ENCODE data around the gene NFYB.

NFYB gene

DNA sequence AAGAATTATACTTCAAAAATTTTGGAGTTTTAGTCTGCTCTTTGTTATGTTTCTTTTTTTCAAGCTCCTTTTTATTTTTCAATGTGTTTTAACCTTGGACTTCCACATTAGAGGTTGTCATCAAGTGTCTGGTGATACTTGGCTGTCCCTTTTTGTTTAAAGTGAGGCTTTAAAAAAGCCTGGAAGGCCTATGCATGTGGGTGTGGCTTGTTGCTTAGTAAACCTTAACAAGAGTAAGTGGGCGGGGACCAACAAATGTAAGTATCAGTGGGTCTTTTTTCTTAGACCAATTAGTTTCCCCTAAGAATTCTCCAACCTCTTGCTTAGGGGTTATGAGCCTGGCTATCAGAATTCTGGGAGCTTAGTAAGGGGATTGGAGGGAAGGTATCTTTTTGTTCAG, 47.3 kb downstream of the NFYB start:
- TF ChIP-seq TAF1 (IDR thresholded peaks at IDR 0.05; ENCODE audit: borderline replicate concordance, insufficient read depth, low read length) (no peak), POLR2AphosphoS5 (IDR thresholded peaks at IDR 0.05; ENCODE audit: low read depth, low read length) (no peak), SIN3A (IDR thresholded peaks at IDR 0.05; ENCODE audit: borderline replicate concordance, insufficient read depth, low read length) (no peak), FOXP2 (optimal IDR thresholded peaks at IDR 0.05; ENCODE audit: borderline replicate concordance, extremely low read depth, extremely low read length, insufficient read depth) (no peak)
- TF ChIP-seq, protein P1, sequence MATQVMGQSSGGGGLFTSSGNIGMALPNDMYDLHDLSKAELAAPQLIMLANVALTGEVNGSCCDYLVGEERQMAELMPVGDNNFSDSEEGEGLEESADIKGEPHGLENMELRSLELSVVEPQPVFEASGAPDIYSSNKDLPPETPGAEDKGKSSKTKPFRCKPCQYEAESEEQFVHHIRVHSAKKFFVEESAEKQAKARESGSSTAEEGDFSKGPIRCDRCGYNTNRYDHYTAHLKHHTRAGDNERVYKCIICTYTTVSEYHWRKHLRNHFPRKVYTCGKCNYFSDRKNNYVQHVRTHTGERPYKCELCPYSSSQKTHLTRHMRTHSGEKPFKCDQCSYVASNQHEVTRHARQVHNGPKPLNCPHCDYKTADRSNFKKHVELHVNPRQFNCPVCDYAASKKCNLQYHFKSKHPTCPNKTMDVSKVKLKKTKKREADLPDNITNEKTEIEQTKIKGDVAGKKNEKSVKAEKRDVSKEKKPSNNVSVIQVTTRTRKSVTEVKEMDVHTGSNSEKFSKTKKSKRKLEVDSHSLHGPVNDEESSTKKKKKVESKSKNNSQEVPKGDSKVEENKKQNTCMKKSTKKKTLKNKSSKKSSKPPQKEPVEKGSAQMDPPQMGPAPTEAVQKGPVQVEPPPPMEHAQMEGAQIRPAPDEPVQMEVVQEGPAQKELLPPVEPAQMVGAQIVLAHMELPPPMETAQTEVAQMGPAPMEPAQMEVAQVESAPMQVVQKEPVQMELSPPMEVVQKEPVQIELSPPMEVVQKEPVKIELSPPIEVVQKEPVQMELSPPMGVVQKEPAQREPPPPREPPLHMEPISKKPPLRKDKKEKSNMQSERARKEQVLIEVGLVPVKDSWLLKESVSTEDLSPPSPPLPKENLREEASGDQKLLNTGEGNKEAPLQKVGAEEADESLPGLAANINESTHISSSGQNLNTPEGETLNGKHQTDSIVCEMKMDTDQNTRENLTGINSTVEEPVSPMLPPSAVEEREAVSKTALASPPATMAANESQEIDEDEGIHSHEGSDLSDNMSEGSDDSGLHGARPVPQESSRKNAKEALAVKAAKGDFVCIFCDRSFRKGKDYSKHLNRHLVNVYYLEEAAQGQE (IDR thresholded peaks at IDR 0.05; ENCODE audit: insufficient read depth in 1 of 2, low read depth in 2 of 2, low read length in 2 of 2) = no peak

DNA sequence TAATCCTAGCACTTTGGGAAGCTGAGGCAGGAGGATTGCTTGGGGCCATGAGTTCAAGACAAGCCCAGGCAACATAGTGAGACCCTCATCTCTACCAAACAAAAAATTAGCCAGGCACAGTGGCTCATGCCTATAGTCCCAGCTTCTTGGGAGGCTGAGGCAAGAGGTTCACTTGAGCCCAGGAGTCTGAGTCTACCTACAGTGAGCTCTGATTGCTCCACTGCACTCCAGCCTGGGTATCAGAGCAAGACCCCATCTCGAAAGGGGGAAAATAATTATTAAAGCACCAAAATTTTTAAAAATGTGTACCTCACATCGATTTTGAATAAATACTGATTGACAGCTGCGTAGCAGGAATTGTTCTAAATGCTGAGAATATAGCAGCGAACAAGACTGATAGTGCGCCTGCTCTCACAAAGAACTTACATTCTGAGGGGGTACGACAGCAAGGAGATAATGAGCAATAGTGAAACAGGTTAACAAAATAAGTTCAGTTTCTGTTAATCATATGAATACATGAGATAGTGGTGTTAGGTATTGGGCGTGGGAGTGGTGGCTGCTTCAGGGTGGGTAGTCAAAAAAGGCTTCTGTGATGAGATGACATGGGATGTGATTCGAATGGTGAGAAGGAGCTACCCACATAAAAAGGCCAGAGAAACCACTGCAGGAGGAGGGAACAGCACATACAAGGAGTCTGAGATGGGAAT, 54.1 kb downstream of the NFYB start:
- TF ChIP-seq FOXP2 (optimal IDR thresholded peaks at IDR 0.05; ENCODE audit: borderline replicate concordance, extremely low read depth, extremely low read length, insufficient read depth) = no peak

DNA sequence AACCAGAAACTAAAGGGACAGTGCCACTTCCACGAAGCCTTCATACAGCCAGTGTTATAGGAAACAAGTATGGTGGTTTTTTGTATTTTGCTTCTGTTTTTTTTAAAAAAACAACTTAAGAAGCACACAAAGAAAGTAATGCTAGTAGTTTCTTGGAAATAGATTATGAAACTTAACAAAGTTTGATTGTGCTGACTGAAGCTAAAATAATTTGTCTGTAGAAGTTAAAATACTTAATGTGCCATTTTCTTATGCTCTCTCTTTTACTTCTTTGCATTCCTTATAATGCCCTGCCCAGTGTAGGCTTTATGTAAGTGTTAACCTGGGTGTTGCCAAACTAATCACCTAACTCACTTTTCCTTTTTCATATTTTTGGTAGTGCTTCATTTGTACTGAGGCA, 57.2 kb downstream of the NFYB start:
- TF ChIP-seq SIN3A (IDR thresholded peaks at IDR 0.05; ENCODE audit: borderline replicate concordance, insufficient read depth, low read length) = no peak
- TF ChIP-seq POLR2AphosphoS5 (IDR thresholded peaks at IDR 0.05; ENCODE audit: low read depth, low read length) = no peak
- no peak for TF ChIP-seq TAF1 (IDR thresholded peaks at IDR 0.05; ENCODE audit: borderline replicate concordance, insufficient read depth, low read length)
- no peak for TF ChIP-seq FOXP2 (optimal IDR thresholded peaks at IDR 0.05; ENCODE audit: borderline replicate concordance, extremely low read depth, extremely low read length, insufficient read depth)
- TF ChIP-seq, protein P1 (IDR thresholded peaks at IDR 0.05; ENCODE audit: insufficient read depth in 1 of 2, low read depth in 2 of 2, low read length in 2 of 2) = no peak

DNA sequence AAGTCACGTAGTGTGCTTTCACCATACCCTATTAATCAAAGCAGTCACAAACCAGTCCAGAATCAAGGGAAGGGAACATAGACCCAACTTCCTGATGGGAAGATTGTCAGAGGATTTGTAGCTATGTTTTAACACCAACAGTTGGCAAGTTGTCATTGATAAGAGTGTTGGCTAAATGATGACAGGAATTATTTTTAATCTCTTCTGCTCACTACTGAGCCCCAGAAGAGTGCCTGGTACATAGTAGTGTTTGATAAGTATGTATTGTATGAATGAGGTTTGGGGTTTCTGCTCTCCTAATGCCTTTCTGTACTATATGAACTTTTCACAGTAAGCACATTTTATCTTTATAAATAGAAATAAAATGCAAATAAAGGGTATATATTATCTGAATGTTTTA, 59.0 kb downstream of the NFYB start:
- TF ChIP-seq SIN3A (IDR thresholded peaks at IDR 0.05; ENCODE audit: borderline replicate concordance, insufficient read depth, low read length) (no peak), POLR2AphosphoS5 (IDR thresholded peaks at IDR 0.05; ENCODE audit: low read depth, low read length) (no peak), TAF1 (IDR thresholded peaks at IDR 0.05; ENCODE audit: borderline replicate concordance, insufficient read depth, low read length) (no peak), FOXP2 (optimal IDR thresholded peaks at IDR 0.05; ENCODE audit: borderline replicate concordance, extremely low read depth, extremely low read length, insufficient read depth) (no peak)
- TF ChIP-seq, protein P1 (IDR thresholded peaks at IDR 0.05; ENCODE audit: insufficient read depth in 1 of 2, low read depth in 2 of 2, low read length in 2 of 2) = no peak

DNA sequence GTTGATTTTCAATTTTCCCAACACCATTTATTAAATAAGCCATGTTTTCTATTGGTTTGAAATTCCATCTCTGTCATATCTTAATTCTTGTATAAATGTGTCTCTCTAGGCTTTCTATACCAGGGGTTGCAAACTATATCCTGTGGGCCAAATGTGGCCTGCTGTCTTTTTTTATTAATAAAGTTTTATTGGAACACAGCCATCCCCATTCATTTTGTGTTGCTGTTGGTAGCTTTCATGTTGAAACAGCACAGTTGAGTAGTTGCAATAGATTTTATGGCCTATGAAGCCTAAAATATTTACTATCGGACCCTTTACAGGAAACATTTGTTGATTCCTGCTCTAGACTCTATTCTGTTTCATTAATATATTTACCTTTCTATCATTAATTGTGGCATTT, 64.3 kb downstream of the NFYB start:
- TF ChIP-seq TAF1 (IDR thresholded peaks at IDR 0.05; ENCODE audit: borderline replicate concordance, insufficient read depth, low read length) (no peak), SIN3A (IDR thresholded peaks at IDR 0.05; ENCODE audit: borderline replicate concordance, insufficient read depth, low read length) (no peak), POLR2AphosphoS5 (IDR thresholded peaks at IDR 0.05; ENCODE audit: low read depth, low read length) (no peak), FOXP2 (optimal IDR thresholded peaks at IDR 0.05; ENCODE audit: borderline replicate concordance, extremely low read depth, extremely low read length, insufficient read depth) (no peak)
- TF ChIP-seq, protein P1 (IDR thresholded peaks at IDR 0.05; ENCODE audit: insufficient read depth in 1 of 2, low read depth in 2 of 2, low read length in 2 of 2) = no peak

All from PFSK-1 (cell line).